ENCODE results near the gene PPP1R36. TPM values are rescaled to one million over a fixed set of nuclear protein-coding genes. Genes with fewer than 3 reads are reported as not detected.

Gene PPP1R36
- total RNA-seq, 1 experiment from 2014 or later, result 0.50 TPM

DNA sequence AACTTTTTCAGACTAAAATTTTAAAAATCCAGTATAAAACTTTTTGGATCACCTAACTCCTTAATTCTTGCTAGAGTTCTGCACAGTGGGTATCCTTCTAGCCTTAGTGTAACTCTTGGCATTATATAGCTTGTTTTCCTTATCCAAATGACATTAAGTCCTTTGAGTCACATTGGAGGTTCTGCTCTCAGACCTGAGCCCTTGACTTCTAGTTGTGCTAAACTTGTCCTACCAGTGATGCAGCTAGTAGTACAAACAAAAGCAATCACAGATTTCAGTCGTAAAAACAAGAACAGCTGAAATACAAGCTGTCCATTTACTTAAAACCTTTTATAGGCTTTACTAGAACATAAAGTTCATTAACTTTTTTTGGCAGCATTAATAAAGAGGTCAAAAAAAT lies 34.7 kb upstream of the PPP1R36 start:
- H3K4ac ChIP-seq (ENCODE audit: low read depth, low read length), result no peak overlapping the region
- H3K27ac ChIP-seq (ENCODE audit: insufficient read length, low read depth, low read length), result no peak overlapping the region
- no peak overlapping the region for H2AFZ ChIP-seq (ENCODE audit: low read length)
- no peak overlapping the region for H2BK15ac ChIP-seq (ENCODE audit: low read depth, low read length)
- no peak overlapping the region for H4K91ac ChIP-seq (ENCODE audit: insufficient read length, low read depth, low read length)
- H3K9me3 ChIP-seq (ENCODE audit: control insufficient read depth, low read depth, low read length), result no peaks in the 10 kb centered on the region
- H3K4me1 ChIP-seq (ENCODE audit: insufficient read depth, low read length), result no peaks in the 10 kb centered on the region
- H2BK20ac ChIP-seq (ENCODE audit: low read depth, low read length, poor library complexity, severe bottlenecking), result no peak overlapping the region
- no peak overlapping the region for H3K4me2 ChIP-seq (ENCODE audit: insufficient read depth, insufficient read length, low read length)
- Mint-ChIP-seq H3K4me3 (no peak overlapping the region), H3K27me3 (ENCODE audit: low read depth) (no peaks in the 10 kb centered on the region), H3K27ac (no peak overlapping the region), H3K9me3 (no peaks in the 10 kb centered on the region), H3K4me1 (peaks cover 13% of the 10 kb centered on the region in 2 experiments), H3K36me3 (ENCODE audit: insufficient read depth in 1 of 3, low read depth in 3 of 3) (no peaks in the 10 kb centered on the region)
- H2BK12ac ChIP-seq (ENCODE audit: insufficient read length, low read depth, low read length), result no peak overlapping the region
- WGBS (ENCODE audit: extremely low coverage, insufficient read length, low lambda C conversion rate), result no CpG with 5 or more reads among the region's 1 CpG
- no peaks in the 10 kb centered on the region for H3K79me1 ChIP-seq (ENCODE audit: insufficient read depth, low read depth, low read length, poor library complexity, severe bottlenecking)
- no peak overlapping the region for H3K9ac ChIP-seq (ENCODE audit: extremely low read depth, insufficient read length, low read length)
- H3T11ph ChIP-seq (ENCODE audit: low read length), result no peak overlapping the region
- TF ChIP-seq CTCF (conservative IDR thresholded peaks at IDR 0.05), result no peak
- no peak overlapping the region for H2BK5ac ChIP-seq (ENCODE audit: insufficient read length, low read length)
- no peaks in the 10 kb centered on the region for H4K20me1 ChIP-seq (ENCODE audit: control insufficient read depth, insufficient read depth, insufficient read length)
- DNase-seq, result no peak
- no peak overlapping the region for H2AK5ac ChIP-seq (ENCODE audit: insufficient read length, low read length)
- H3K56ac ChIP-seq (ENCODE audit: insufficient read length, low read depth, low read length), result no peak overlapping the region
- no peaks in the 10 kb centered on the region for H3K23me2 ChIP-seq (ENCODE audit: insufficient read length, low read depth, low read length, poor library complexity, severe bottlenecking)
- H3K27me3 ChIP-seq (ENCODE audit: insufficient read depth, low read length), result no peaks in the 10 kb centered on the region
- no peak overlapping the region for H3K18ac ChIP-seq (ENCODE audit: insufficient read length, low read depth, low read length)
- H4K8ac ChIP-seq (replicated peaks; ENCODE audit: insufficient read length, low read depth, low read length), result no peak overlapping the region
- H3K79me2 ChIP-seq (ENCODE audit: insufficient read depth, low read length), result peaks cover 20% of the 10 kb centered on the region; the same call in 1 of the 2 replicates
- no peak overlapping the region for H3K23ac ChIP-seq (ENCODE audit: insufficient read length, low read depth, low read length)
- H3K14ac ChIP-seq (ENCODE audit: insufficient read depth, low read length), result no peak overlapping the region
- H2BK120ac ChIP-seq (ENCODE audit: low read depth, low read length, poor library complexity, severe bottlenecking), result no peak overlapping the region
- no peak overlapping the region for H4K5ac ChIP-seq (ENCODE audit: insufficient read length, low read depth, low read length)

Data from H9 (cell line).